ENCODE data around the gene PMIS2.
A peak's percentile ranks its signal among the peaks of the same experiment; 100 is the strongest.

Gene PMIS2

DNA sequence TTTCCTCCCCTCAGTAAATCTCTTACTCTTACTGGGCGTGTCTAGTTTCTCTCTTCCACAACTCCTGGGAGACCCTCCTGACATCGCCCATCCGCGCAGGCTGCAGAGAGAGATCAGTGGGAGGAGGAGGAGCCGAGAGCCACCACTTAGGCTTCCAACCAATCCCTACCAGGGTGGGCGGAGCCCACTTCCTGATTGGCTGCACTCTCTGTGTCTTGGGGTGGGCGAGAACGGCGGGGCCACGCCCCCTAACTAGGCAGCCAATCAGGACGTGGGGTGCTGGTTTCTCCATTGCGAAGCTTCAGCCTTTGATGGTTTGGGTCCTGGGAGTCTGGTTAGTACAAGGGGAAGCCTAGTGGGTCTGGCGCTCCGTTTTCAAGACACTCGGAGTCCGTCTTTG lies at the start of gene PMIS2:
PMIS2 (plus strand) TSS at position 326 of the 400 bp plus-strand sequence. CDS start 87 bp downstream, outside the sequence.
- DNase-seq (ENCODE audit: low spot score): peak; percentile 52

DNA sequence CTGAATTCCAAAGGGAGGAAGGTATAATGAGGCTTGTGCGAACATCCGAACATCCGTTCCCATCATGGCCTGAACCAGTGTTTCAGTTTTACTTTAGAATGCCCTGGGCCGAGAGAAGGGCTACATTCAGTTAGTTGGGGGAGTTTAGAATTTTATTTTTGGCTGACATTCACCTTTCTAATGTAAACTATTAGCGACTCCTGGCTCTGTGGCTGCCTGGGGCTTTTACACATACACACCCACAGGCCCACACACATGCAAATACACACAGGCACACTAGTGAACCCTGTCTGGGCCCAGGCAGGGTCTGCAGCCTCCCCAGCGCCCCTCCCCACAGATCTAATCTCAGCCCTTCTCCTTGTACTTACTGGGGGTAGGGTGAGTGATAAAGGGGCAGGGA lies 46.7 kb upstream of the PMIS2 start:
- no peak for DNase-seq (ENCODE audit: low spot score)

GRCh38 chr19:35539850-35540249 lies 46.1 kb upstream of the PMIS2 start:
- no peak for DNase-seq (ENCODE audit: low spot score)

GRCh38 chr19:35540356-35540927 lies 45.5 kb upstream of the PMIS2 start:
- DNase-seq (ENCODE audit: low spot score): no peak

DNA sequence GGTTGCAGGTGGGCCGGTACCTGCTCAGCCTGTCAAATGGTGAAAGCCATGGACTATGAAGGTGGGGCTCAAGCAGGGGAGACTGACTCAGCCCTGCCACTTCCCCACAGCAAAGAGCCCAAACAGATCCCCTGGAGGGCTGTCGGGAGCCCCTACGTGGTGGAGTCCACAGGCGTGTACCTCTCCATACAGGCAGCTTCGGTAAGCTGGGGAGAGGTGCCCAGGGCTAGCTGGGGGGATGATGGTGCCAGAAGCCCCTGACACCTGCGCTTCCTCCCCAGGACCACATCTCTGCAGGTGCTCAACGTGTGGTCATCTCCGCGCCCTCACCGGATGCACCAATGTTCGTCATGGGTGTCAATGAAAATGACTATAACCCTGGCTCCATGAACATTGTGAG lies 43.8 kb upstream of the PMIS2 start:
- DNase-seq (ENCODE audit: low spot score): no peak

DNA sequence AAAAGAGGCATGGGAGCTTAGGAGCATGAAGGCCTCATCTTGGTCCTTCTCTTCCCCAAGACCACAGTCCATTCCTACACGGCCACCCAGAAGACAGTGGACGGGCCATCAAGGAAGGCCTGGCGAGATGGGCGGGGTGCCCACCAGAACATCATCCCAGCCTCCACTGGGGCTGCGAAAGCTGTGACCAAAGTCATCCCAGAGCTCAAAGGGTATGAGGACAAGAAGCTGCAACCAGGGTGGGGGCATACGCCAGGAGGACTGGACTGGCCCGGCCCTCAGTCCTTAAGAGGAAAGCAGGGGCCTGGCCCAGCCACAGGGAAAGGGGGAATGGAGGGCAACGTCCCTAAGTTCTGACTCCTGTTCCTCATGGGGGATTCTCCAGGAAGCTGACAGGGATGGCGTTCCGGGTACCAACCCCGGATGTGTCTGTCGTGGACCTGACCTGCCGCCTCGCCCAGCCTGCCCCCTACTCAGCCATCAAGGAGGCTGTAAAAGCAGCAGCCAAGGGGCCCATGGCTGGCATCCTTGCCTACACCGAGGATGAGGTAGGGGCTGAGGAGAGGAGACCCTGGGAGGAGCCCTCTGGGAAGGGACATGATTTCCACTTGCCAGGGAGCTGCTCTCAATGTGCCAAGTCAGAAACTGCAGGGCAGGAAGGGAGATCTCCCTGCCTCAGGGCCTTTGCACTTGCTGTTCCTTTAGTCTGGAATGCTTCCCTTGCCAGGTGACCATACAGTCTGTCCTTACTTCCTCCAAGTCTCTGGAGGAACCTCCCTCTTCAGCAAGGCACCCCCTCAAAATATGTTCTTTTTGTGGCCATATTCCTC lies 42.5 kb upstream of the PMIS2 start:
- no peak for DNase-seq (ENCODE audit: low spot score)

DNA sequence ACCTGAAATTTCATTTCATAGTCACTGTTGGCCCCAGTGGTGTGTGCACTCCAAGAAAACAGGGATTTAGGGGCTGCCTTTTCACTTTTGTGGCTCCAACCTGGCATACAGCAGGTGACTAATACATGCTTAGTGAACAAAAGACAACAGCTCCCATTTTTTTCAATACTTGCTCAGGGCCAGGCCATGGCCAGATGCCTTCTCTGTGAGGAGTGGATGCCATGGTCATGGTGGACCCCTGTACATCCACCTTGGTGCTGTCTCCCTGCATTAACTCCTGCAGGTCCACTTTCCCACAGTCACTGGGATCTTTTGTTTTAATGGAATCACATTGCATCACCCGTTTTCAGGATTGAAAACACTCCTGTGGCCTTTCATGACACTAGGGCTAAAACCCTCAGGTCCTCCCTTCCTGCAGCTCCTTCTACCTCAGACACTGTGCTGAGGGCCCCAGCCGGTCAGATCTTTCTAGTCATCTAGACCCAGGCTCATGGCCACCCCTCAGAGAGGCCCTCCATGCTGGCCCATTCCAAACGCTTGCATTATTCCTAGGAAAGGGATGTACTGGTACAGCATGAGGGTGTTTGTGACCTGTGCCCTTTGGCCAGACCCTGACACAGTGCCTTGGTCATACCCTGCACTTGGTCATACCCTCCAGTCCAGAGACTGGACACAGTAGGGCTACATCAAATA lies 41.7 kb upstream of the PMIS2 start:
- no peak for DNase-seq (ENCODE audit: low spot score)

- DNase-seq (ENCODE audit: low spot score): peak; percentile 99
These were observed 40.7 kb upstream of the PMIS2 start, which contains the start of gene TMEM147 for GRCh38 chr19:35545001-35545854. TSS of gene TMEM147 (plus strand) at chr19:35545626. CDS start at chr19:35545740, 114 bp downstream.

DNA sequence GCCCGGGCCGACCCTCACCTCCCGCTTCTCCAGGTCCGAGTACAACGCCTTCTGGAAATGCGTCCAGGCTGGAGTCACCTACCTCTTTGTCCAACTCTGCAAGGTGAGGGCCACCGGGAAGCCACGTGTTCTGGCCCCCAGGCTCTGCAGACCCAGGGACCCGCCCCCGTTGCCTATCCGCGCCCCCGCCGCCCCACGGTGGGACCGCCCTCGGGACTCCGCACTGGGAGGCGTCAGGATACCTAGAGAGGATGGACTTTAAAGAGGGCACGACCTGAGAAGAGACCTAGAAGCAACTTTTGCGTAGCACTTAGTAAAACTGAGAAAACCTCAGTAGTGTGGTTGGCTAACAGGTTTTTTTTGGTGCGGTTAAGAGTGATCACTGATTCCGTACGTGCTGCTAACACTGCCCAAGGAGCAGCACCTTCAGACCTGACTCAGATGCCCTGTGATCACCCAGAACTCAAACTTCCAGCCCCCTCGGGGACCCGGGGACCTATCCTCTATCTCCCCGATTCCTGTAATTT lies 40.1 kb upstream of the PMIS2 start:
- DNase-seq (ENCODE audit: low spot score): peak; percentile 65

DNA sequence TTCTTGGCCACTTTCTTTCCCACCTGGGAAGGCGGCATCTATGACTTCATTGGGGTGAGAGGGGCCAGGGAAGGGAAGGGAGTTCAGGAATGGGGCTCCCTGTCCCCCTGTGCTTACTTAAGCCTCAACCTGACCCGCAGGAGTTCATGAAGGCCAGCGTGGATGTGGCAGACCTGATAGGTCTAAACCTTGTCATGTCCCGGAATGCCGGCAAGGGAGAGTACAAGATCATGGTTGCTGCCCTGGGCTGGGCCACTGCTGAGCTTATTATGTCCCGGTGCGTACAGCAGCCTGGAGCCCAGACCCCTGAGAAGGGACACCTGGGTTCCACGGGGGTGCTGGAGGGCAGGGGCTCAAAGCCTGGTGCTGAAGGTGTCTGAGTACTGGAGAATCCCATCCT lies 39.4 kb upstream of the PMIS2 start:
- DNase-seq (ENCODE audit: low spot score): no peak

- DNase-seq (ENCODE audit: low spot score): peak; percentile 78
These were observed 36.7 kb upstream of the PMIS2 start for GRCh38 chr19:35549174-35549788.

GRCh38 chr19:35549879-35550523 lies 36.0 kb upstream of the PMIS2 start:
- no peak for DNase-seq (ENCODE audit: low spot score)

DNA sequence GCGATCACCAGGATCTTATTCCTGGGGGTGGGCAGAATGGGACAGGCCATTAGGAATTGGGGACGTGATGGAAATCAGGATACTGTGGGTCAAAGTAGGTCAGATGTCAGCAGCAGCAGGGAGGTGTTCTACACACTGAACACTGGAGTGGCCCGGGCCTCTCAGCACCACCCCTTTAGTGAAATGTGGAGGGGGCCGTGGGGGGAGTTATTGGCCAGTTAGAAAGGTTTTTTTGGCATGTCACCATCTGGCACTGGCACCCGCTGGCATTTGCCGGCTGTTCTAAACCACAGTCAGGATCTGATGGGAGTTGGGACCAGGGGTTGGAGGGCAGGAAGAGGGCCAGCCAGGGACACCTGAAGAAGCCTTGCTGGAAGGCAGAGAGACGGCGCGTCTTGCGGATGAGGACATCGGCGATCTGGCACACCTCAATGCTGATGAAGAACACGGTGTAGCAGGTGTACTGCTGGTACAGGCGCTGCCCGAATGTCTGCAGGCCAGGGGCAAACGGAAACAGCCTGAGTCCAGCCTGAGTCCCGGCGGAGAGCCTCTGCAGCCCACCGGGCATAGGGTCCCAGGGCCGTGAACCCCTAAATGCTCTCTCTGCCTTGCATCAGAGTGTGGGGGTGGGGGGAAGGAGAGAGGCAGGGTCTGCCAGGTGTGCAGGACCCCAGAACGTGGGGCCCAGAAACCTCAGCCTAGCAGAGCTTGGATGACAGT lies 34.7 kb upstream of the PMIS2 start:
- no peak for DNase-seq (ENCODE audit: low spot score)

- no peak for DNase-seq (ENCODE audit: low spot score)
These were observed 33.2 kb upstream of the PMIS2 start for GRCh38 chr19:35552534-35553384.

GRCh38 chr19:35553385-35554000 lies 32.5 kb upstream of the PMIS2 start:
- no peak for DNase-seq (ENCODE audit: low spot score)

DNA sequence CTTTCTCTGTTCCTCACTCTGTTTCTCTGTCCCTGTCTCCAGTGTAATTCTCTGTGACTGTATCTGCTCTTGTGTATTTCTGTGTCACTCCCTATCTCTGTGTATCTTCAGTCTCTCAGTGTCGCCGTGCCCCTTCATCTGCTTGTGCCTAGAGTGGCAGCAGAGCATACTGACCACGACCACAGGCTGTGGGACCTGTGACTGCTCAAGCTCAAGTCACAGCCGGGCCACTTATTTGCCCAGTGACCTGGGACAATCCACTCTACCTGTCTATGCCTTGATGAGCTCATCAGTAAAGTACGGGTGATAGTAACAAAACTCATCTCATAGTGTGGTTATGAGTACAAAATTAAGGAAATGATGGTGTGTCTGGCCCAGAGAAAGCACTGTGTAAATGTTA lies 31.9 kb upstream of the PMIS2 start:
- DNase-seq (ENCODE audit: low spot score): no peak

DNA sequence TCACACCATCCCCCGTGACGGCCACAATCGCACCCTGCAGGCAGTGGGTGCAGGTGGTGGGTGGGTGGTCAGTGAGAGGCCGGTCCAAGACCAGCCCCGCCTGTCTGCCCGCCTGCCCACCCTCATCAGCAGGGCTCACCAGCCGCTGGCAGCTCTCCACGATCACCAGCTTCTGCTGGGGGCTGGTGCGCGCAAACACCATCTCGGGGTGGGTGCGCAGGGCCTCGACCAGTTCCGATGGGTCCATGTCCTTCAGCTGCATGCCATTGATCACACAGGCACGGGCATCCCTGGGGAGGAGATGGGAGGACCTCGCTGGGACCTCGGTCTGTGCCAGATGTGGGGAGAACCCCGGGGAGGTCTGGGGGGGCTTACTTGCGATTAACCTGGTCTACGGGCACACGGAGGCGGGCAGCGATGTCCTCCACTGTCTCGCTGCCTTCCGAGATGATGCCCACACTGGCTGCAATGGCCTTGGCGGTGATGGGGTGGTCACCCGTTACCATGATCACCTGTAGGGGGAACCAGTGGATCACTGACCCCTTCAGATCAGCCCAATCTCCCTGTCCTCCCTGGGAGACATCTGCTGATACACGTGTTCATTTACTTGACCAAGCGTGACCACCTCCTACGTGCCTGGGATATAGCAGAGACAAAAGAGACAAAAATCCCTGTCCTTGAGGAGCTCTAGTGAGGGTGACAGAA lies 30.5 kb upstream of the PMIS2 start:
- DNase-seq (ENCODE audit: low spot score): no peak

- no peak for DNase-seq (ENCODE audit: low spot score)
These were observed 29.9 kb upstream of the PMIS2 start for GRCh38 chr19:35556025-35556590.
